PC-3 (cell line): Measurements from ENCODE around the gene TBC1D30. TPM values are rescaled to one million over a fixed set of nuclear protein-coding genes. Genes with fewer than 3 reads are reported as not detected.

Source experiments
- ATAC-seq: fragments of 200-7000 bp; cut with Tn5 transposase; 2 replicates; pipeline ENCODE4 v1.9.1; 2020; ENCODE audit warnings: mild to moderate bottlenecking, moderate library complexity
- BruUV-seq: library from RNA; stranded (reverse); fragments of 400-500 nt; replicated peaks from 2 replicates; lab custom pipeline; 2021; lab: Mats Ljungman, UMichigan
- CTCF ChIA-PET: fragments of 300-600 bp; sonication (Branson Sonifier 250); formaldehyde crosslinking; loops from one replicate; lab custom pipeline; 2022; ENCODE audit warnings: antibody characterized with exemption; lab: Charles Lee
- POLR2A ChIA-PET: fragments of 300-600 bp; sonication (Branson Sonifier 250); formaldehyde crosslinking; loops from one replicate; lab custom pipeline; 2022; ENCODE audit warnings: antibody characterized with exemption; ENCODE audit not compliant: unreplicated experiment; lab: Charles Lee
- DNase-seq: peaks from one replicate; pipeline ENCODE4 v3.0.0-alpha.2; 2015
- H2AFZ ChIP-seq: fragments of 300-600 bp; sonication (generic); 2 replicates; pipeline ENCODE4 v1.6.0; 2016; ENCODE audit warnings: antibody characterized with exemption, low read length
- H3F3A ChIP-seq: fragments of 300-600 bp; sonication (generic); one replicate; pipeline ENCODE4 v1.6.0; 2017; ENCODE audit warnings: antibody characterized with exemption, low read length, control low read depth, mild to moderate bottlenecking; ENCODE audit not compliant: unreplicated experiment
- H3K27ac ChIP-seq: fragments of 300-600 bp; sonication (generic); 2 replicates; pipeline ENCODE4 v1.5.1; 2016; ENCODE audit warnings: mild to moderate bottlenecking, low read length
- H3K27me3 ChIP-seq: fragments of 300-600 bp; sonication (generic); 2 replicates; pipeline ENCODE4 v1.6.1; 2016; ENCODE audit warnings: low read length, mixed read lengths
- H3K36me3 ChIP-seq: fragments of 300-600 bp; sonication (generic); 2 replicates; pipeline ENCODE4 v1.6.1; 2016; ENCODE audit warnings: low read depth, mixed run types, low read length, mixed read lengths
- H3K4me1 ChIP-seq: fragments of 300-600 bp; sonication (generic); 2 replicates; pipeline ENCODE4 v1.5.1; 2016; ENCODE audit warnings: low read length; ENCODE audit not compliant: insufficient read depth
- H3K4me2 ChIP-seq: fragments of 300-600 bp; sonication (generic); 2 replicates; pipeline ENCODE4 v1.6.0; 2016; ENCODE audit warnings: low read length
- H3K4me3 ChIP-seq: fragments of 300-600 bp; sonication (generic); 2 replicates; pipeline ENCODE4 v1.5.1; 2016; ENCODE audit warnings: mild to moderate bottlenecking, low read length, mixed read lengths
- H3K79me2 ChIP-seq: fragments of 300-600 bp; sonication (generic); 2 replicates; pipeline ENCODE4 v1.6.1; 2017; ENCODE audit warnings: low read length, mixed read lengths
- H3K9ac ChIP-seq: fragments of 300-600 bp; sonication (generic); 2 replicates; pipeline ENCODE4 v1.6.0; 2016; ENCODE audit warnings: mild to moderate bottlenecking, low read length
- H3K9me2 ChIP-seq: fragments of 300-600 bp; sonication (generic); replicated peaks from 2 replicates; pipeline ENCODE4 v1.6.1; 2016; ENCODE audit warnings: mixed run types, low read length, mixed read lengths
- H3K9me3 ChIP-seq: fragments of 300-600 bp; sonication (generic); 2 replicates; pipeline ENCODE4 v1.6.1; 2016; ENCODE audit warnings: low read length, mixed read lengths
- H4K20me1 ChIP-seq: fragments of 300-600 bp; sonication (generic); 2 replicates; pipeline ENCODE4 v1.6.1; 2016; ENCODE audit warnings: low read length, mixed read lengths
- CTCF ChIP-seq: fragments of 300-600 bp; sonication (generic); conservative IDR thresholded peaks from 2 replicates; pipeline ENCODE4 v1.5.1; 2017; ENCODE audit warnings: antibody characterized with exemption, low read depth, mild to moderate bottlenecking, low read length
- EZH2 ChIP-seq: fragments of 300-600 bp; sonication (generic); IDR thresholded peaks from one replicate; pipeline ENCODE4 v1.6.1; 2017; ENCODE audit warnings: antibody characterized with exemption, mild to moderate bottlenecking, low read length; ENCODE audit not compliant: unreplicated experiment
- EZH2phosphoT487 ChIP-seq: fragments of 300-600 bp; sonication (generic); IDR thresholded peaks from 2 replicates; pipeline ENCODE4 v1.6.1; 2018; ENCODE audit warnings: mild to moderate bottlenecking, antibody characterized with exemption, low read length, borderline replicate concordance
- intact Hi-C: fragments of 100-400 bp; cut with micrococcal nuclease; formaldehyde crosslinking; loops from 2 replicates; pipeline ENCODE4 v1.9.0; 2023
- total RNA-seq: library from RNA; depleted of rRNA; stranded (reverse); fragments of >200 nt; gene quantifications from 2 replicates; pipeline ENCODE4 v1.2.3, GENCODE V29; 2014

TBC1D30 gene
- total RNA-seq, 1 experiment from 2014 or later, result 16.8 TPM

DNA sequence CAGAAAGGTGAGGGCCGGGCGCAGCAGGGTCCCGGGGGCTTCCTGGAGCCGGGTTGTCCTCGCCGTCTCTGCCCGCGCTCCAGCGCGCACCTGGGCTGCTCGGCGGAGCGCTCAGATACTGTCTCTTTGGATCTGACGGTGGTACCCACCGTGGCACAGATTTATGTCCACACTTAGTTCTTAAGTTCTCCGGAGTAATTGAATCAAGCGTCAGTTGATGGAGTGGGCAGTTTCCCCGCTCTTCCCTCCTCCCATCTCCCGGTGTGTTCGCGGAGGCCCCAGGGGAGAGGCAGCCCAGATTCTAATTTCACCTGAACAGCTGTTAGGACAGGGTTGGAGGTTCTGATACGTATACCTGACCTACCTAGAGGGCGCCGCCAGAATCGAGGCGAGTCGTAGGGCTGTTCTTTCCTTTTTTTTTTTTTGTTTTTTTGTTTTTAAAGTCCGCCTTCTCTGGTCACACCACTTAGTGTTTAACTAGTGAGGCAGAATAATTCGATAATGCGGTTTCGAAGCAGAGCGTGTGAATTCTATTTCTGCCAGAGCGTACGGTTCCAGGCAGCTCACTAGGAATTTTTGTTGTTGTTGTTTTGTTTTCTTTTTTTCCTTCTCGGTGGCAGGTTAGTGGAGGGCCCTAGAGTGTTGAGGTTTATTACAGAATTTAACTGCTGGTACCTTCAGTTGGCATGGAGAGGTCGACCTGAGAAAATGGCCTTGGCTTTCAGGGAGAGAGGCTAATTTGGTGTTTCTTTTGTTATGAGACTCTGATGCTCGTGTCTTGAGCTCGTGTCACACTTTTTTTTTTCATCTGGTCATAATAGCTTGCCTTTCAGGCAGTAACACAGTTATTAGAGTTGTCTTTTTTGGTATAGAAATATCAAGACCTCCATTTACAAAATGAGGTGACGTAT lies 42.9 kb upstream of the TBC1D30 start:
- DNase-seq, result peak; percentile 53
- BruUV-seq, result TSS peak; percentile 47
- Histone ChIP-seq H3K9me3 (no peaks in the 10 kb centered on the region), H3K4me2 (peak overlapping the region; percentile 91), H3K79me2 (peaks cover 40% of the 10 kb centered on the region), H3K9ac (peak overlapping the region; percentile 55), H3K27ac (no peak overlapping the region), H3F3A (no peaks in the 10 kb centered on the region), H2AFZ (peak overlapping the region; percentile 90), H4K20me1 (no peaks in the 10 kb centered on the region), H3K9me2 (no peaks in the 10 kb centered on the region), H3K4me1 (peaks cover 17% of the 10 kb centered on the region), H3K4me3 (peak overlapping the region; percentile 89), H3K27me3 (no peaks in the 10 kb centered on the region), H3K36me3 (no peaks in the 10 kb centered on the region)
- intact Hi-C loops, result no loop called here
- peak; percentile 54 for ATAC-seq
- ChIA-PET CTCF (interaction anchor here (0.7 to 2.3 kb wide), 2 partner anchors 15 to 42 kb away, joined by 7 to 10 read pairs; no protein-coding TSS in a partner anchor), POLR2A (interaction anchor here (0.6 kb wide), 1 partner anchor 174 kb away, joined by 7 read pairs; no protein-coding TSS in a partner anchor)
- no peak for TF ChIP-seq EZH2phosphoT487
- peak; percentile 45; the same call in 1 of the 2 replicates for TF ChIP-seq CTCF
- TF ChIP-seq EZH2, result no peak

DNA sequence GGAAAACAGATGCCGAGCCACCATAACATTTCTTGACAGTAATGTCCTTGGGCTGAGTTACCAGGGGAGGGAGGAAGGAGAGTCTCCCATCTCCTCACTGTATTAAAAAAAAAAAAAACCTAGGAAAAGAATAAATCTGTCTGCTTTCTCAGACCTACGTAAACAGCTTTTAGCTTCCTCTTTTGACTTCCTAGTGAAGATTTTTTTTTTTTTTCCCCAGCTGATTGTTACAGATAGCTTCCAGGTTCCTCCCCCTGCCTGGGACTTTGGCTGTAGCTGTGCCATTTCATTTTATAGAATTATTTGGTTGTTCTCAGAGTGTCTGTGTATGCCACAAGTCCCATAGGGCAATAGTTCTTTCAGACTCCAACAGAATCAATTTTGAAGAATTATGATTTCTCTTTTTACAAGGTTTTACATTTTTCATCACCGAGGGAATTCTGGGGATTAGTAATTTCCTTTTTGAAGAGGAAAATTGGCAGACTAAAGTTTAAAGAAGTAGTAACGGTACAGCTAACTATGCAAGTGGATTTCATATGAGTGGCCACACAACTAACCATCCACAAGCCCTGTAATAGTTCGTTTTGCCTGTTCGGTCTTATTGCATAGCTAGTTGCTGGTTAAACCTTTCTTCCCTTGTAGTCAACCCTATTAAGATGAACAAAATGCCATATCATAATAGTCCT lies 42.1 kb upstream of the TBC1D30 start:
- peak overlapping the region; percentile 55; the same call in 1 of the 2 replicates for H3K9ac ChIP-seq
- ATAC-seq (no peak), DNase-seq (no peak)
- H3K9me3 ChIP-seq, result no peaks in the 10 kb centered on the region
- no peaks in the 10 kb centered on the region for H4K20me1 ChIP-seq
- peak overlapping the region; percentile 91 for H3K4me2 ChIP-seq
- no peaks in the 10 kb centered on the region for H3K27me3 ChIP-seq
- TF ChIP-seq EZH2phosphoT487, result no peak
- no peak for TF ChIP-seq EZH2
- no peak for TF ChIP-seq CTCF
- H3K9me2 ChIP-seq, result no peaks in the 10 kb centered on the region
- no TSS peak for BruUV-seq
- intact Hi-C loops, result no loop called here
- ChIA-PET CTCF (interaction anchor here (2.3 kb wide), 1 partner anchor 14 kb away, joined by 10 read pairs; no protein-coding TSS in a partner anchor), POLR2A (interaction anchor here (0.7 kb wide), 1 partner anchor 36 kb away, joined by 12 read pairs; no protein-coding TSS in a partner anchor)
- H3K4me1 ChIP-seq, result peaks cover 17% of the 10 kb centered on the region
- H2AFZ ChIP-seq, result peak overlapping the region; percentile 90
- H3K79me2 ChIP-seq, result peaks cover 40% of the 10 kb centered on the region
- peak overlapping the region; percentile 89 for H3K4me3 ChIP-seq
- H3K36me3 ChIP-seq, result no peaks in the 10 kb centered on the region
- no peaks in the 10 kb centered on the region for H3F3A ChIP-seq
- H3K27ac ChIP-seq, result no peak overlapping the region
